ENCODE measurements around the gene VEGFB. TPM values are rescaled to one million over a fixed set of nuclear protein-coding genes. Genes with fewer than 3 reads are reported as not detected.
A peak's percentile ranks its signal among the peaks of the same experiment; 100 is the strongest.

Gene VEGFB
- polyA plus RNA-seq, 3 donors, result 0.40 to 5.6 TPM; not detected in 1

GRCh38 chr11:64223001-64223651, 11.3 kb upstream of the VEGFB start:
- Histone ChIP-seq H3K9ac (ENCODE audit: insufficient read depth, low read length, poor library complexity, severe bottlenecking) (no peak overlapping the region), H3K27me3 (ENCODE audit: control insufficient read depth in 2 of 2, insufficient read depth in 2 of 2, low read length in 2 of 2) (no peaks in the 10 kb centered on the region), H3K4me2 (replicated peaks; ENCODE audit: extremely low read depth, low read length, poor library complexity, severe bottlenecking) (no peak overlapping the region), H3K27ac (ENCODE audit: low read depth in 1 of 2, low read length in 2 of 2) (peak overlapping the region; percentile 14 to 45), H3K36me3 (replicated peaks in 1 of 2; ENCODE audit: control insufficient read depth in 1 of 2, insufficient read depth in 2 of 2, low read length in 2 of 2) (peaks cover 56 to 58% of the 10 kb centered on the region in 2 donors), H2AFZ (ENCODE audit: insufficient read depth, low read depth, low read length, poor library complexity, severe bottlenecking) (no peak overlapping the region), H4K20me1 (ENCODE audit: insufficient read depth, low read length) (peaks cover 66% of the 10 kb centered on the region), H3K9me3 (replicated peaks in 1 of 2; ENCODE audit: control insufficient read depth in 1 of 2, insufficient read depth in 1 of 2, low read length in 2 of 2) (no peaks in the 10 kb centered on the region), H3K79me2 (ENCODE audit: insufficient read depth, low read length) (peaks cover 40% of the 10 kb centered on the region), H3K4me3 (replicated peaks in 1 of 3; ENCODE audit: low read depth in 2 of 3, low read length in 3 of 3) (no peak overlapping the region), H3K4me1 (ENCODE audit: control insufficient read depth in 1 of 2, insufficient read depth in 2 of 2, low read length in 2 of 2) (peaks cover 28 to 39% of the 10 kb centered on the region in 2 donors)
- Mint-ChIP-seq H3K4me1 (peaks cover 30% of the 10 kb centered on the region), H3K27me3 (ENCODE audit: low read depth in 3 of 3) (peaks cover 0 to 1% (median 0%) of the 10 kb centered on the region in 3 donors), H3K4me3 (no peak overlapping the region), H3K27ac (peak overlapping the region in 3 of 7 donors; percentile 15 to 41 (median 23)), H3K9me3 (no peaks in the 10 kb centered on the region), H3K36me3 (peaks cover 45 to 58% of the 10 kb centered on the region in 2 donors)
- TF ChIP-seq CTCF (IDR thresholded peaks at IDR 0.05), result no peak
- WGBS (ENCODE audit: insufficient coverage), result 89% methylated on average over 18 of the region's 24 CpGs
- intact Hi-C loops (cut with micrococcal nuclease), result no loop called here
- DNase-seq, result peak in 1 of 3 donors; percentile 2

- Histone ChIP-seq H3K9me3 (replicated peaks in 1 of 2; ENCODE audit: control insufficient read depth in 1 of 2, insufficient read depth in 1 of 2, low read length in 2 of 2) (no peaks in the 10 kb centered on the region), H3K27me3 (ENCODE audit: control insufficient read depth in 2 of 2, insufficient read depth in 2 of 2, low read length in 2 of 2) (no peaks in the 10 kb centered on the region), H2AFZ (ENCODE audit: insufficient read depth, low read depth, low read length, poor library complexity, severe bottlenecking) (no peak overlapping the region), H3K4me3 (replicated peaks in 1 of 3; ENCODE audit: low read depth in 2 of 3, low read length in 3 of 3) (peak overlapping the region in 1 of 3 experiments; percentile 96), H3K4me2 (replicated peaks; ENCODE audit: extremely low read depth, low read length, poor library complexity, severe bottlenecking) (peak overlapping the region; percentile 98), H3K27ac (ENCODE audit: low read depth in 1 of 2, low read length in 2 of 2) (peak overlapping the region; percentile 12 to 92), H4K20me1 (ENCODE audit: insufficient read depth, low read length) (peaks cover 54% of the 10 kb centered on the region), H3K4me1 (ENCODE audit: control insufficient read depth in 1 of 2, insufficient read depth in 2 of 2, low read length in 2 of 2) (peaks cover 32 to 43% of the 10 kb centered on the region in 2 donors), H3K79me2 (ENCODE audit: insufficient read depth, low read length) (peaks cover 41% of the 10 kb centered on the region), H3K36me3 (replicated peaks in 1 of 2; ENCODE audit: control insufficient read depth in 1 of 2, insufficient read depth in 2 of 2, low read length in 2 of 2) (peaks cover 44 to 46% of the 10 kb centered on the region in 2 donors), H3K9ac (ENCODE audit: insufficient read depth, low read length, poor library complexity, severe bottlenecking) (no peak overlapping the region)
- Mint-ChIP-seq H3K36me3 (peaks cover 33 to 56% of the 10 kb centered on the region in 2 donors), H3K27ac (peak overlapping the region; percentile 18 to 79 (median 48)), H3K9me3 (no peaks in the 10 kb centered on the region), H3K4me3 (no peak overlapping the region), H3K27me3 (ENCODE audit: low read depth in 3 of 3) (peaks cover 0 to 1% (median 0%) of the 10 kb centered on the region in 3 donors), H3K4me1 (peaks cover 36% of the 10 kb centered on the region)
- peak in 1 of 3 donors; percentile 4 for DNase-seq
- TF ChIP-seq CTCF (IDR thresholded peaks at IDR 0.05), result no peak
- WGBS (ENCODE audit: insufficient coverage), result 93% methylated on average over 17 of the region's 17 CpGs
- intact Hi-C loops (cut with micrococcal nuclease), result no loop called here
Observed at GRCh38 chr11:64224151-64224890, 10.1 kb upstream of the VEGFB start.

Measured in CD14-positive monocyte (primary cell).